Cardiac fibroblast (primary cell): Measurements from ENCODE around the gene MAP7.

Experiments used
- DNase-seq, 2 donors: peaks; one replicate each; pipeline versions ENCODE4 v3.0.0 to v3.0.0-alpha.2; 2010; ENCODE audit warnings: low read depth in 2 of 2
- H3K4me3 ChIP-seq, 2 donors: replicated peaks in 1 of 2; 1 replicate in 1 of 2; 2 replicates in 1 of 2; pipeline ENCODE4 v1.5.1; 2011; ENCODE audit warnings: low read depth in 2 of 2, low read length in 2 of 2, mild to moderate bottlenecking in 2 of 2, moderate library complexity in 1 of 2
- CTCF ChIP-seq: IDR thresholded peaks from one replicate; pipeline ENCODE4 v1.5.1; 2011; ENCODE audit warnings: low read depth, mild to moderate bottlenecking, low read length, inconsistent platforms

MAP7 gene

GRCh38 chr6:136550330-136551071 lies at the start of gene MAP7:
MAP7 (minus strand) TSS chr6:136550422; CDS start chr6:136550408, 14 bp downstream.
- peak; percentile 12 for TF ChIP-seq CTCF
- peak within 1 kb of the TSS; percentile 55 to 67 for H3K4me3 ChIP-seq
- peak; percentile 10 to 13 for DNase-seq

DNA sequence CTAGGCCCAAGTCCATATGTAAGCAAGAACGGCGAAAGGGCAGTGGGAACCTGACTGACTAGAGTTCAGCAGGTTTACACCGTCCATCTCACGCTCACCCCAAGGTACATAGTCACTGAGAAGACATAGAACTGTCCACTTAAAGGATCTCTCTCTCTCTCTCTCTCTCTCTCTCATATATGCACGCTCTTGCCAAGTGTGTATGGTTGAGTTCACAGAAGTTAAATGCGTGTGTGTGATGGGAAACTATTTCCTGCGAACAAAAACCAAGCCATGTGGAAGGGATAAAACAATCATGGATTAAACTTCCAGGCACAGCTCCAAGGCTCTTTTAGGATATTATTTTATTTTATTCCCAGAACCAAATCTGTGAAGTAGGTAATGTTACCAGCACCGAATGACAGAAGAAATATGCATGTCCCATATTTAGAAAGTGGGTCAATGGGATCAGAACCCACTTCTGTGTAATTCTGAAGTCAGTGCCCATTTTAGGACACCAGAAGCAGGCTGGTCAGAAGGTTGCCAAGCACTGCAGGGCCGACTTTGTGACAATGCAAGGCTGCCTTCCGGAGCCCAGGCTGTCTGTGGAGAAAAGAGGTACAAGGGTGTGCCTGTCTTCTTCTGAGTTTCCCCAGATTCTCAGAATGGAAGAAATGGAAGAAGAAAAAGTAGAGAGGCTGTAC lies 49.2 kb upstream of the MAP7 start:
- no peak overlapping the region for H3K4me3 ChIP-seq
- peak in 1 of 2 donors; percentile 23 for DNase-seq
- no peak for TF ChIP-seq CTCF

DNA sequence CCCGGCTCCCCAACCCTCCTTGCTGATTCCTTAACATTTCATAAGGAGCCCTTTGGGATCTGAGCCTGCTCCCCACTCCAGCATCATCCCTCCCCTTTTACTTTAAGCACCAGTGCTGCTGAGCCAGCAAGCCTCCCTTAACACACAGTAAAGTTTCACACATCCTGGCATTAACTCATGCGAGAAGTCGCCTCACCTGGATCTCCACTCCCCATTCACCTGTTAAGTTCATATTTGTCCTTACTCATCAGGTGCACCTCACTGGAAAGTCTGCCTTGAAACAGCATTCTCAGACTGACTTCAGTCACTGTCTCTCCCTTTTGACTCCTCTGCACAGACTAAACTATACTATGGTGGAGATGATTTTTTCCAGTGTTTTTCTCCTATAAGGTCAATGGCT lies 47.8 kb upstream of the MAP7 start:
- DNase-seq: no peak
- no peak overlapping the region for H3K4me3 ChIP-seq
- TF ChIP-seq CTCF: no peak

GRCh38 chr6:136594671-136595070 lies 44.4 kb upstream of the MAP7 start:
- H3K4me3 ChIP-seq: no peak overlapping the region
- no peak for TF ChIP-seq CTCF
- DNase-seq: no peak

DNA sequence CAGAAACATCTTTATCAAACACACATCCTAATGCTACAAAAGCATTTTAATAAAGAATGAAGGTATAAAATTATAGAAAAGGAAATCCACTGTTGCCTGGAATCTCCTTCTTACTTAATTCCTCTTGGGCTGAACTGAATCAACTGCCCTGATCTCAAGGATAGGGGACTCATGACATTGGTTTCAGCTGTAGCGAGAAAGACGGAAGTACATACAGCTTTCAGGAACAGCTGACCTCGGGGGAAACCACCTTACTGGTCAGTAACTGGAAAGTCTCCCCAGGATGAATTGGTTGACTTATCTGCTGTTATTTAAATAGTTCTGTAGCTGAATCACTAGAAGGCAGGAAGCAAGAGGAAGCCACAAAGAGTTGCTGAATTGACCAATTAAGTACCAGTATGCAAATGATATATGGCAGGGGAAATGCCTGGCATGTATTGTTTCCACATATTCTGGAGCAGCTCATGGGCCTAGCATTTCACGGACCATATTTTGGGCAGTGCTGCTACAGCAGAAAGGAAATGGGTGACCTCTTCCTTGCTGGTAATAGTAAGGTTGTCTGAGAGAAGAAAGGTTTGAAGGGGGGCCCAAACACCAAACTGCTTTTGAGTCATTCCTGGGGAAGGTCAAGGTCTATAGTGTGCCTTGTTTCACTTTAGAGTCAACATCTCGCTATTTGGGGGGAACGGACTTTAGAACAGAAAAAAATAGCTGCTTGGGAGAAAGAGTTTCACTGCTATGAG lies 43.7 kb upstream of the MAP7 start:
- TF ChIP-seq CTCF: no peak
- peak; percentile 97 to 100 for DNase-seq
- H3K4me3 ChIP-seq: no peak overlapping the region

GRCh38 chr6:136592930-136593673 lies 42.9 kb upstream of the MAP7 start:
- no peak overlapping the region for H3K4me3 ChIP-seq
- no peak for TF ChIP-seq CTCF
- peak; percentile 47 to 89 for DNase-seq
